ENCODE measurements around the gene PSMD8. TPM values are rescaled to one million over a fixed set of nuclear protein-coding genes. Genes with fewer than 3 reads are reported as not detected.
"Not testable (repeated sequence)": the region's sequence is repeated elsewhere in the genome, so short reads cannot be mapped to it uniquely, and the experiment has no call there.

PSMD8 gene
- polyA plus RNA-seq, 3 donors, result 148 to 207 (median 179) TPM

- H3K27me3 Mint-ChIP-seq (ENCODE audit: low read depth in 3 of 3), result peaks cover 0 to 4% (median 0%) of the 10 kb centered on the region in 3 donors
- H2AFZ ChIP-seq (ENCODE audit: insufficient read depth, low read depth, low read length, poor library complexity, severe bottlenecking), result peak overlapping the region; percentile 92
- H4K20me1 ChIP-seq (ENCODE audit: insufficient read depth, low read length), result no peaks in the 10 kb centered on the region
- peak overlapping the region; percentile 100 for H3K4me2 ChIP-seq (replicated peaks; ENCODE audit: extremely low read depth, low read length, poor library complexity, severe bottlenecking)
- peaks cover 0 to under 1% of the 10 kb centered on the region in 2 donors for H3K36me3 ChIP-seq (replicated peaks in 1 of 2; ENCODE audit: control insufficient read depth in 1 of 2, insufficient read depth in 2 of 2, low read length in 2 of 2)
- 6% methylated on average over 41 of the region's 41 CpGs for WGBS (ENCODE audit: insufficient coverage)
- no peaks in the 10 kb centered on the region for H3K9me3 ChIP-seq (replicated peaks in 1 of 2; ENCODE audit: control insufficient read depth in 1 of 2, insufficient read depth in 1 of 2, low read length in 2 of 2)
- H3K27ac ChIP-seq (ENCODE audit: low read depth in 1 of 2, low read length in 2 of 2), result peak overlapping the region; percentile 89 to 99
- H3K9me3 Mint-ChIP-seq, result no peaks in the 10 kb centered on the region
- no peaks in the 10 kb centered on the region for H3K79me2 ChIP-seq (ENCODE audit: insufficient read depth, low read length)
- peak overlapping the region; percentile 74 to 100 (median 79) for H3K4me3 ChIP-seq (replicated peaks in 1 of 3; ENCODE audit: low read depth in 2 of 3, low read length in 3 of 3)
- peaks cover 6 to 12% of the 10 kb centered on the region in 2 donors for H3K4me1 ChIP-seq (ENCODE audit: control insufficient read depth in 1 of 2, insufficient read depth in 2 of 2, low read length in 2 of 2)
- intact Hi-C loops (cut with micrococcal nuclease), result loop anchor here (1.0 to 5.0 kb wide), 3 partner anchors 38 to 429 kb away; partner anchors contain the start of genes PSMD8 (in 2 of the 2), EIF3K (in 1 of the 2), SIPA1L3 (in 1 of the 2) and WDR87 (in 1 of the 2)
- no peak for TF ChIP-seq CTCF (IDR thresholded peaks at IDR 0.05)
- peak overlapping the region; percentile 93 to 98 for H3K4me3 Mint-ChIP-seq
- peaks cover 6% of the 10 kb centered on the region for H3K4me1 Mint-ChIP-seq
- peaks cover 13 to 31% of the 10 kb centered on the region in 2 donors for H3K36me3 Mint-ChIP-seq
- peak overlapping the region; percentile 98 to 100 (median 100) for H3K27ac Mint-ChIP-seq
- peak overlapping the region; percentile 76 for H3K9ac ChIP-seq (ENCODE audit: insufficient read depth, low read length, poor library complexity, severe bottlenecking)
- H3K27me3 ChIP-seq (ENCODE audit: control insufficient read depth in 2 of 2, insufficient read depth in 2 of 2, low read length in 2 of 2), result no peaks in the 10 kb centered on the region
- DNase-seq, result peak; percentile 93 to 97 (median 94)
Measured at GRCh38 chr19:38336638-38337359, 37.6 kb upstream of the PSMD8 start.

GRCh38 chr19:38337360-38337653, 37.1 kb upstream of the PSMD8 start:
- DNase-seq, result no peak
- H3K27ac ChIP-seq (ENCODE audit: low read depth in 1 of 2, low read length in 2 of 2), result peak overlapping the region; percentile 64 to 99
- no peaks in the 10 kb centered on the region for H3K9me3 ChIP-seq (replicated peaks in 1 of 2; ENCODE audit: control insufficient read depth in 1 of 2, insufficient read depth in 1 of 2, low read length in 2 of 2)

DNA sequence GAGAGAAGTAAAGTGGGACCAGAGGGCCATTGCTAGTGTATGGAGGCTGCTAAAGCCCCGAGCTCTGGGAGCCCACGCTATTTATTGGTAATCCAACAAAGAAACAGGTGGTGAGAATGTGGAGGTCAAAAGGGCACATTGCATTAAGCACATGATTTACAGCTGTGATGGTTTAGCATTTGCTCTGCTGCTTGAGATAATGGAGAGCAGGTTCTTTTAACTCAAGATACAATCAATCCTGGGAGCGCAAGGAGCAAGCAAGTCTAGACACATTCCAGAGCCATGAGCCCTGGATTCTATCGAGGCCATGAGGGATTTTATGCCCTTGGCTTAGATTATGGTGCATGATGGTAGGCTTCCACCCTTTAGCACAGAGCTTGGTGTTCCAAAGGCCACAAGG, 35.4 kb upstream of the PSMD8 start:
- not testable (repeated sequence) for H2AFZ ChIP-seq (ENCODE audit: insufficient read depth, low read depth, low read length, poor library complexity, severe bottlenecking); DNase-seq; H3K9me3 ChIP-seq (replicated peaks in 1 of 2; ENCODE audit: control insufficient read depth in 1 of 2, insufficient read depth in 1 of 2, low read length in 2 of 2); H3K4me2 ChIP-seq (replicated peaks; ENCODE audit: extremely low read depth, low read length, poor library complexity, severe bottlenecking); H3K79me2 ChIP-seq (ENCODE audit: insufficient read depth, low read length); H3K27ac ChIP-seq (ENCODE audit: low read depth in 1 of 2, low read length in 2 of 2); H3K9ac ChIP-seq (ENCODE audit: insufficient read depth, low read length, poor library complexity, severe bottlenecking); H3K27ac Mint-ChIP-seq; H3K4me3 Mint-ChIP-seq; H4K20me1 ChIP-seq (ENCODE audit: insufficient read depth, low read length); H3K9me3 Mint-ChIP-seq; H3K4me1 Mint-ChIP-seq; H3K27me3 Mint-ChIP-seq (ENCODE audit: low read depth in 3 of 3); H3K4me3 ChIP-seq (replicated peaks in 1 of 3; ENCODE audit: low read depth in 2 of 3, low read length in 3 of 3); H3K36me3 ChIP-seq (replicated peaks in 1 of 2; ENCODE audit: control insufficient read depth in 1 of 2, insufficient read depth in 2 of 2, low read length in 2 of 2); H3K27me3 ChIP-seq (ENCODE audit: control insufficient read depth in 2 of 2, insufficient read depth in 2 of 2, low read length in 2 of 2)
- H3K36me3 Mint-ChIP-seq, result peaks cover 12 to 32% of the 10 kb centered on the region in 2 donors
- H3K4me1 ChIP-seq (ENCODE audit: control insufficient read depth in 1 of 2, insufficient read depth in 2 of 2, low read length in 2 of 2), result peaks cover 6 to 12% of the 10 kb centered on the region in 2 donors
- intact Hi-C loops (cut with micrococcal nuclease), result loop anchor here in 1 of 2 donors (5.0 kb wide), 1 partner anchor 432 kb away; the partner anchor contains the start of genes SIPA1L3 and WDR87
- WGBS (ENCODE audit: insufficient coverage), result no CpG with 5 or more reads among the region's 4 CpGs

More at GRCh38 chr19:38337360-38337653, 37.1 kb upstream of the PSMD8 start:
- no peak for TF ChIP-seq CTCF (IDR thresholded peaks at IDR 0.05)
- Histone ChIP-seq H3K4me3 (replicated peaks in 1 of 3; ENCODE audit: low read depth in 2 of 3, low read length in 3 of 3) (peak overlapping the region; percentile 7 to 100 (median 79)), H2AFZ (ENCODE audit: insufficient read depth, low read depth, low read length, poor library complexity, severe bottlenecking) (peak overlapping the region; percentile 92), H3K4me2 (replicated peaks; ENCODE audit: extremely low read depth, low read length, poor library complexity, severe bottlenecking) (peak overlapping the region; percentile 100), H3K9ac (ENCODE audit: insufficient read depth, low read length, poor library complexity, severe bottlenecking) (no peak overlapping the region), H4K20me1 (ENCODE audit: insufficient read depth, low read length) (no peaks in the 10 kb centered on the region), H3K79me2 (ENCODE audit: insufficient read depth, low read length) (no peaks in the 10 kb centered on the region), H3K4me1 (ENCODE audit: control insufficient read depth in 1 of 2, insufficient read depth in 2 of 2, low read length in 2 of 2) (peaks cover 6 to 12% of the 10 kb centered on the region in 2 donors), H3K36me3 (replicated peaks in 1 of 2; ENCODE audit: control insufficient read depth in 1 of 2, insufficient read depth in 2 of 2, low read length in 2 of 2) (no peaks in the 10 kb centered on the region), H3K27me3 (ENCODE audit: control insufficient read depth in 2 of 2, insufficient read depth in 2 of 2, low read length in 2 of 2) (no peaks in the 10 kb centered on the region)
- Mint-ChIP-seq H3K27ac (peak overlapping the region in 6 of 7 donors; percentile 23 to 100 (median 98)), H3K4me3 (peak overlapping the region; percentile 93 to 98), H3K27me3 (ENCODE audit: low read depth in 3 of 3) (peaks cover 0 to 4% (median 0%) of the 10 kb centered on the region in 3 donors), H3K9me3 (no peaks in the 10 kb centered on the region), H3K36me3 (peaks cover 13 to 30% of the 10 kb centered on the region in 2 donors), H3K4me1 (peaks cover 6% of the 10 kb centered on the region)
- 72% methylated on average over 10 of the region's 10 CpGs for WGBS (ENCODE audit: insufficient coverage)
- intact Hi-C loops (cut with micrococcal nuclease), result loop anchor here (2.0 to 5.0 kb wide), 2 partner anchors 281 to 430 kb away; partner anchors contain the start of genes EIF3K (in 1 of the 2), SIPA1L3 (in 1 of the 2) and WDR87 (in 1 of the 2)

Measured in CD14-positive monocyte (primary cell).